HL-60 (cell line): ENCODE results near the gene SARM1.

ENCODE experiments used
- DNase-seq, 2 experiments: peaks; one replicate each; pipeline ENCODE4 v3.0.0-alpha.2; 2010 to 2020; ENCODE audit warnings: low read depth in 1 of 2, low spot score in 1 of 2
- H3K27ac ChIP-seq: fragments of 250-450 bp; sonication (Bioruptor Pico); replicated peaks from 2 replicates; pipeline ENCODE4 v1.5.1; 2020; ENCODE audit warnings: mild to moderate bottlenecking, moderate library complexity
- H3K27me3 ChIP-seq: fragments of 250-450 bp; sonication (Bioruptor Pico); 2 replicates; pipeline ENCODE4 v1.5.1; 2021; ENCODE audit warnings: mild to moderate bottlenecking, moderate library complexity; ENCODE audit not compliant: insufficient read depth, poor library complexity, severe bottlenecking
- H3K4me3 ChIP-seq: replicated peaks from 2 replicates; pipeline ENCODE4 v1.5.1; 2011; ENCODE audit warnings: mild to moderate bottlenecking, control low read depth, low read length; ENCODE audit not compliant: insufficient read depth
- CTCF ChIP-seq: IDR thresholded peaks from one replicate; pipeline ENCODE4 v1.5.1; 2011; ENCODE audit warnings: low read length, control low read depth, inconsistent platforms; ENCODE audit not compliant: insufficient read depth
- GABPA ChIP-seq: IDR thresholded peaks from 2 replicates; pipeline ENCODE4 v1.6.1; 2012; ENCODE audit warnings: low read depth
- POLR2AphosphoS5 ChIP-seq: IDR thresholded peaks from 2 replicates; pipeline ENCODE4 v1.6.1; 2012; ENCODE audit warnings: low read depth
- REST ChIP-seq: IDR thresholded peaks from 2 replicates; pipeline ENCODE4 v1.6.1; 2012; ENCODE audit warnings: low read depth; ENCODE audit not compliant: insufficient replicate concordance
- SPI1 ChIP-seq: IDR thresholded peaks from 2 replicates; pipeline ENCODE4 v1.6.1; 2012; ENCODE audit warnings: low read depth, mild to moderate bottlenecking, borderline replicate concordance

SARM1 gene

GRCh38 chr17:28390141-28390540 is 18.6 kb downstream of the SARM1 start:
- Histone ChIP-seq H3K27me3 (peaks cover 2% of the 10 kb centered on the region), H3K27ac (no peak overlapping the region), H3K4me3 (no peak overlapping the region)
- no peak for DNase-seq
- TF ChIP-seq POLR2AphosphoS5, result no peak

GRCh38 chr17:28390563-28390962 is 19.1 kb downstream of the SARM1 start:
- Histone ChIP-seq H3K4me3 (no peak overlapping the region), H3K27me3 (no peaks in the 10 kb centered on the region), H3K27ac (no peak overlapping the region)
- DNase-seq, result no peak
- TF ChIP-seq CTCF (no peak), REST (no peak), SPI1 (no peak), POLR2AphosphoS5 (no peak), GABPA (no peak)

GRCh38 chr17:28390984-28391383 is 19.5 kb downstream of the SARM1 start:
- H3K27ac ChIP-seq, result no peak overlapping the region
- DNase-seq, result no peak
- TF ChIP-seq REST (no peak), GABPA (no peak), CTCF (no peak), SPI1 (no peak), POLR2AphosphoS5 (no peak)
- H3K27me3 ChIP-seq, result no peaks in the 10 kb centered on the region
- H3K4me3 ChIP-seq, result no peak overlapping the region

GRCh38 chr17:28391401-28391800 is 19.9 kb downstream of the SARM1 start:
- Histone ChIP-seq H3K27me3 (no peaks in the 10 kb centered on the region), H3K27ac (no peak overlapping the region), H3K4me3 (no peak overlapping the region)
- DNase-seq, result no peak
- TF ChIP-seq REST (no peak), CTCF (no peak), GABPA (no peak)
